IPS-18a (cell line): ENCODE results near the gene OR8A1.

Experiments
- H3K27ac ChIP-seq: one replicate; pipeline ENCODE4 v1.5.1; 2013; ENCODE audit warnings: low read length
- H3K27me3 ChIP-seq: one replicate; pipeline ENCODE4 v1.6.1; 2013; ENCODE audit warnings: mild to moderate bottlenecking, low read length; ENCODE audit not compliant: control insufficient read depth, insufficient read depth
- H3K36me3 ChIP-seq: one replicate; pipeline ENCODE4 v1.6.1; 2013; ENCODE audit warnings: low read depth, low read length; ENCODE audit not compliant: control insufficient read depth
- H3K4me1 ChIP-seq: one replicate; pipeline ENCODE4 v1.6.1; 2013; ENCODE audit warnings: low read depth, low read length; ENCODE audit not compliant: control insufficient read depth
- H3K4me3 ChIP-seq: one replicate; pipeline ENCODE4 v1.5.1; 2013; ENCODE audit warnings: low read length
- H3K9ac ChIP-seq: one replicate; pipeline ENCODE4 v1.6.1; 2013; ENCODE audit warnings: mild to moderate bottlenecking, low read length, moderate library complexity
- H3K9me3 ChIP-seq: one replicate; pipeline ENCODE4 v1.6.1; 2013; ENCODE audit warnings: low read depth, low read length; ENCODE audit not compliant: control insufficient read depth

OR8A1 gene

GRCh38 chr11:124556828-124557227 lies 13.0 kb upstream of the OR8A1 start:
- Histone ChIP-seq H3K4me1 (no peaks in the 10 kb centered on the region), H3K9me3 (no peaks in the 10 kb centered on the region), H3K4me3 (no peak overlapping the region), H3K27me3 (no peaks in the 10 kb centered on the region), H3K36me3 (no peaks in the 10 kb centered on the region), H3K27ac (no peak overlapping the region), H3K9ac (no peak overlapping the region)

GRCh38 chr11:124570160-124570559 lies 363 bp downstream of the OR8A1 start:
- no peaks in the 10 kb centered on the region for H3K4me1 ChIP-seq
- no peak overlapping the region for H3K4me3 ChIP-seq
- H3K9me3 ChIP-seq: peaks cover 4% of the 10 kb centered on the region
- no peaks in the 10 kb centered on the region for H3K27me3 ChIP-seq
- no peaks in the 10 kb centered on the region for H3K36me3 ChIP-seq
- no peak overlapping the region for H3K27ac ChIP-seq
- H3K9ac ChIP-seq: no peak overlapping the region

- no peaks in the 10 kb centered on the region for H3K4me1 ChIP-seq
- H3K36me3 ChIP-seq: no peaks in the 10 kb centered on the region
- H3K27ac ChIP-seq: no peak overlapping the region
- H3K9ac ChIP-seq: no peak overlapping the region
- H3K9me3 ChIP-seq: peaks cover 4% of the 10 kb centered on the region
- no peak overlapping the region for H3K4me3 ChIP-seq
- H3K27me3 ChIP-seq: no peaks in the 10 kb centered on the region
Measured at GRCh38 chr11:124577716-124578427, 8.1 kb downstream of the OR8A1 start.

- H3K9me3 ChIP-seq: peaks cover 4% of the 10 kb centered on the region
- H3K4me1 ChIP-seq: no peaks in the 10 kb centered on the region
- H3K36me3 ChIP-seq: no peaks in the 10 kb centered on the region
- H3K27ac ChIP-seq: no peak overlapping the region
- H3K9ac ChIP-seq: no peak overlapping the region
- H3K27me3 ChIP-seq: no peaks in the 10 kb centered on the region
- no peak overlapping the region for H3K4me3 ChIP-seq
Measured at GRCh38 chr11:124578761-124579160, 9.0 kb downstream of the OR8A1 start.

GRCh38 chr11:124581817-124582216 lies 12.0 kb downstream of the OR8A1 start:
- Histone ChIP-seq H3K27me3 (no peaks in the 10 kb centered on the region), H3K9ac (no peak overlapping the region), H3K27ac (no peak overlapping the region), H3K4me1 (no peaks in the 10 kb centered on the region), H3K4me3 (no peak overlapping the region), H3K9me3 (no peaks in the 10 kb centered on the region), H3K36me3 (no peaks in the 10 kb centered on the region)

GRCh38 chr11:124582565-124582964 lies 12.8 kb downstream of the OR8A1 start:
- no peaks in the 10 kb centered on the region for H3K36me3 ChIP-seq

GRCh38 chr11:124583781-124584180 lies 14.0 kb downstream of the OR8A1 start:
- Histone ChIP-seq H3K9ac (no peak overlapping the region), H3K36me3 (no peaks in the 10 kb centered on the region), H3K27ac (no peak overlapping the region), H3K4me1 (no peaks in the 10 kb centered on the region), H3K27me3 (no peaks in the 10 kb centered on the region), H3K4me3 (no peak overlapping the region), H3K9me3 (no peaks in the 10 kb centered on the region)

More at GRCh38 chr11:124582565-124582964, 12.8 kb downstream of the OR8A1 start:
- H3K27me3 ChIP-seq: no peaks in the 10 kb centered on the region
- H3K4me3 ChIP-seq: no peak overlapping the region
- H3K9ac ChIP-seq: no peak overlapping the region
- H3K9me3 ChIP-seq: no peaks in the 10 kb centered on the region
- no peaks in the 10 kb centered on the region for H3K4me1 ChIP-seq
- H3K27ac ChIP-seq: no peak overlapping the region

- H3K9me3 ChIP-seq: no peaks in the 10 kb centered on the region
- H3K36me3 ChIP-seq: no peaks in the 10 kb centered on the region
- no peak overlapping the region for H3K9ac ChIP-seq
Measured at GRCh38 chr11:124584681-124585372, 15.0 kb downstream of the OR8A1 start.

GRCh38 chr11:124586238-124586860 lies 16.6 kb downstream of the OR8A1 start:
- H3K9me3 ChIP-seq: no peaks in the 10 kb centered on the region
- no peak overlapping the region for H3K9ac ChIP-seq
- H3K4me3 ChIP-seq: no peak overlapping the region
- H3K27me3 ChIP-seq: no peaks in the 10 kb centered on the region
- no peaks in the 10 kb centered on the region for H3K36me3 ChIP-seq
- H3K27ac ChIP-seq: no peak overlapping the region
- H3K4me1 ChIP-seq: no peaks in the 10 kb centered on the region

More at GRCh38 chr11:124584681-124585372, 15.0 kb downstream of the OR8A1 start:
- H3K4me1 ChIP-seq: no peaks in the 10 kb centered on the region
- no peaks in the 10 kb centered on the region for H3K27me3 ChIP-seq
- H3K4me3 ChIP-seq: no peak overlapping the region
- no peak overlapping the region for H3K27ac ChIP-seq

GRCh38 chr11:124591430-124591829 lies 21.6 kb downstream of the OR8A1 start:
- H3K27ac ChIP-seq: no peak overlapping the region
- H3K4me3 ChIP-seq: no peak overlapping the region
- H3K9ac ChIP-seq: no peak overlapping the region
- no peaks in the 10 kb centered on the region for H3K4me1 ChIP-seq
- no peaks in the 10 kb centered on the region for H3K27me3 ChIP-seq
- H3K9me3 ChIP-seq: no peaks in the 10 kb centered on the region
- H3K36me3 ChIP-seq: no peaks in the 10 kb centered on the region

GRCh38 chr11:124592627-124593026 lies 22.8 kb downstream of the OR8A1 start:
- Histone ChIP-seq H3K4me1 (no peaks in the 10 kb centered on the region), H3K9ac (no peak overlapping the region), H3K27me3 (no peaks in the 10 kb centered on the region), H3K4me3 (no peak overlapping the region), H3K27ac (no peak overlapping the region), H3K9me3 (no peaks in the 10 kb centered on the region), H3K36me3 (no peaks in the 10 kb centered on the region)
